Body of pancreas (tissue), 4 donors: Measurements from ENCODE around the gene AK5.
A peak's percentile ranks its signal among the peaks of the same experiment; 100 is the strongest.

Experiments used
- POLR2A ChIP-seq, 3 donors: fragments of 450-650 bp; IDR thresholded peaks; one replicate each; pipeline ENCODE4 v1.6.1; 2016; ENCODE audit warnings: antibody characterized with exemption in 3 of 3, mild to moderate bottlenecking in 2 of 3
- TF ChIP-seq, protein P1 (sequence below), 7 experiments: fragments of 450-650 bp in 4 of 7; fragments of 200-600 bp in 3 of 7; sonication (generic) in 3 of 7; IDR thresholded peaks; one replicate each; pipeline ENCODE4 v1.5.1; 2016 to 2019; ENCODE audit warnings: antibody characterized with exemption in 7 of 7

DNA sequence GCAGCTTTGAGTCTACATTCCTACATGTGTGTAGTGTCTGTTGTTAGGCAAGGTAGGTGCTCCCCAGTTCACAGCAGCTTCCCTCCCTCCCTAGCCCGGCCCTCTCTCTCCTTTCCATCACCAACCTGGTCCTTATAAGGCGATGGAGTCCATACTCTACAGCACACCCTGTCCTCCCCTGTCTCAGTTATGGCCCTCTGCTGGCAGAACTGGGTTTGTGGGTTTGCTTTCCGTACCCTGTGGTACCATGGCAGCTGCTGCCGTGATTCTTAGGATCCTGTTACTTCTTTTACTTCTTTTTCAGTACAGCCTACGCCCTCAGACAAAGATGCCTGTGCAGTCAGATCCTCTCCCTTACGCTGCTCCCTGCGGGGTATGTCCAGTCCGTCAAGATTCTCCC is 31.7 kb downstream of the AK5 start:
- TF ChIP-seq, protein P1, sequence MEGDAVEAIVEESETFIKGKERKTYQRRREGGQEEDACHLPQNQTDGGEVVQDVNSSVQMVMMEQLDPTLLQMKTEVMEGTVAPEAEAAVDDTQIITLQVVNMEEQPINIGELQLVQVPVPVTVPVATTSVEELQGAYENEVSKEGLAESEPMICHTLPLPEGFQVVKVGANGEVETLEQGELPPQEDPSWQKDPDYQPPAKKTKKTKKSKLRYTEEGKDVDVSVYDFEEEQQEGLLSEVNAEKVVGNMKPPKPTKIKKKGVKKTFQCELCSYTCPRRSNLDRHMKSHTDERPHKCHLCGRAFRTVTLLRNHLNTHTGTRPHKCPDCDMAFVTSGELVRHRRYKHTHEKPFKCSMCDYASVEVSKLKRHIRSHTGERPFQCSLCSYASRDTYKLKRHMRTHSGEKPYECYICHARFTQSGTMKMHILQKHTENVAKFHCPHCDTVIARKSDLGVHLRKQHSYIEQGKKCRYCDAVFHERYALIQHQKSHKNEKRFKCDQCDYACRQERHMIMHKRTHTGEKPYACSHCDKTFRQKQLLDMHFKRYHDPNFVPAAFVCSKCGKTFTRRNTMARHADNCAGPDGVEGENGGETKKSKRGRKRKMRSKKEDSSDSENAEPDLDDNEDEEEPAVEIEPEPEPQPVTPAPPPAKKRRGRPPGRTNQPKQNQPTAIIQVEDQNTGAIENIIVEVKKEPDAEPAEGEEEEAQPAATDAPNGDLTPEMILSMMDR (IDR thresholded peaks at IDR 0.05) = peak in 6 of 7 experiments; percentile 15 to 38 (median 24)
- no peak for TF ChIP-seq POLR2A (IDR thresholded peaks at IDR 0.05)
